Germinal center (tissue), 1 donor: ENCODE data around the gene RBMS1.

Experiments used
- DNase-seq: peaks from one replicate; pipeline ENCODE4 v3.0.0; 2012; ENCODE audit warnings: mixed read lengths, low spot score

RBMS1 gene

DNA sequence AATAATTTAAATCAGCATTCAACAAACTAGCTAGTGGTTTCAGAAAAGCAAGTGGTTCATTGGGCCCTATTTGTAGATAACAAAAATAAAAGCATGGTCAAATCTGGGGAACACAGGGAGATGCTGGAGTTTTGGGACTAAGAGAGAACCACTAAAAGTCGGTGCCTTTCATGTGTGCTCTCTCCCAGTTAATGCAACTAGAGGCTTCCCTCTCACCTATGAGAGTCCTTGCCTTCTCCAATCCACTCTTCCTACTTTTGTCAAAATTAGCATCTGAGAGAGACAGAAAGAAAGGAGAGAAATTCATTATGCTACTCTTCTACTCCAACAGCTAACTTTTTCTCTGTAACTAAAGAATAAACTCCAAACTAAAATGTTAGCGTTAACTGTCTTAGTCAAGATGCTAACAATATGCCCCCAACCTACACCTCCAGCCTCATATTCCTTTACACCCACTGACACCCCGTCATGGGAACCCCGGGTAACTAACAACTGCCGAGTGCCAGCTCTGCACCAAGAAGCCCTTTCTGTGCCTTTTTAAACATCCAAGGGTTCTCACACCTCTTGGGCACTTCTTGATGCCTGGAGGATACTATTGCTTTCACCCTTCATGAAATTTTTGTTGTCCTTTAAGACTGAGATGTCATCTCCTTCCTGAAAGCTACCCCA is 133.4 kb downstream of the RBMS1 start:
- DNase-seq = no peak

DNA sequence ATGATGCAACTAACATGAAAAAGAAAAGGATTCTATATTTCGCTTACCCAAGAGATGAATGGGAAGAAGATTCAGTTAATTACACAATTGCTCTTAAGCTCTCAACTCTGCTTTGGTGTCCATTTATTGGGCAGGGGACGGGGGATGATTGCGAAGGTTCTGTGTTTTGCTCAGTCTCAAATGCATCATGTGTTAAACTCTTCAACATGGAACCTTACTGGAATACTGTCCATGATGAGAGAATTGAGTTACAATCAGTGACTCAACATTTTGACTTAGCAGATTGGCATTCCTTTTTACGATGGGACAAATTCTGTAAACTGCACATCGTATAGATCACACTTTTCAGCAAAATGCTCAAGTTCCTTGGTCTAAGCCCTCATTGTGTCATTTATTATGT is 135.6 kb downstream of the RBMS1 start:
- DNase-seq = no peak

DNA sequence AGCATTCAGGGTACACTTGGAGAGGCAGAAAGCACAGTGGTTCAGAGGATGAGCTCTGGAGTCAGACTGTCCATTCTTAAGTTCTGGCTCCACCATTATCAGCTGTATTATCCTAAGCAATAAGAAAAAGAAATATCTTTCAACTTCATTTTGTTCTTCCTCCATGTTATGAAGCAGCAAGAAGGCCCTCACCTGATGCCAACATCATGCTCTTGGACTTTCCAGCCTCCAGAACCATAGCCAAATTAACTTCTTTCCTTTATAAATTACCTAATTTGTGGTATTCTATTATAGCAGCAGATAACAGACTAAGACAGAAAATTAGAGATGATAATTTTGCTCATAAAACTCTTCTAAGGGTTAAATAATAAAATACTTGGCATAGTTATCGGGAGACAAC is 137.1 kb downstream of the RBMS1 start:
- no peak for DNase-seq

DNA sequence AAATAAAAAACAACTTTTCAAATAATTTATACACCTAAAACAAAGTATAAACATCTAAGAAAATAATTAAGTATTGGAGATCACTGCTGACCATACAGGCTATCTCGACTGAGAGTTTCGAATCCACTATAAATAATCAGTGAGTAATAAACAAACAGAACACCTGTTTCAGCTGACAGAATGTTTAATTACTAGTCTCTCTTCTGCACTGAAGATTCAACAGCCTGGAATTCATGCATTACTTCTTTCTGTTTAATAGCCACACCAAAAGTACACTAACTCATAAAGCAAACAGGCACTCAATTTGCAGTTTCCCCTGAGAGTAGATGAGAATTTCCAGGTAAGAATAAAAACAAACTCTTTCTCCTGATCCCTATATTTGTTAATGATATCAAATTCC is 138.5 kb downstream of the RBMS1 start:
- no peak for DNase-seq

DNA sequence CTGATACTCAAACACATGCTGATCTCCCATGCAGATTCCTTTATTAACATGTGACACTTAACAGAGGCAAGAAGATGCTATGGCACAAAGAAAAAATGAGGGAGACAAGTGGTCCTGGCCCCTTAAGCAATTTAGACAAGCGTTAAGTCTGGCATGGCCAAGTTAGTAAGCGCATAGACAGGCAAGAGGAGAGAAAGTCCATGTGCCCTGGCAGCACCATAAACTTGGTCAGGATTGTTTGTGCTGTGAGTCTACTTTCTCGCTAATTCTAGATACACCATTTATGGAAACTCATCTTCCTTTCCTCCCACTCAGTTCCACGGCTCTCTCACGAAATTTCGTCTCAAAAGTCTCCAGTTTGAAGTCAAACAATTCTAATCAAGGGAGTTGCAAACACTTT is 138.9 kb downstream of the RBMS1 start:
- no peak for DNase-seq

DNA sequence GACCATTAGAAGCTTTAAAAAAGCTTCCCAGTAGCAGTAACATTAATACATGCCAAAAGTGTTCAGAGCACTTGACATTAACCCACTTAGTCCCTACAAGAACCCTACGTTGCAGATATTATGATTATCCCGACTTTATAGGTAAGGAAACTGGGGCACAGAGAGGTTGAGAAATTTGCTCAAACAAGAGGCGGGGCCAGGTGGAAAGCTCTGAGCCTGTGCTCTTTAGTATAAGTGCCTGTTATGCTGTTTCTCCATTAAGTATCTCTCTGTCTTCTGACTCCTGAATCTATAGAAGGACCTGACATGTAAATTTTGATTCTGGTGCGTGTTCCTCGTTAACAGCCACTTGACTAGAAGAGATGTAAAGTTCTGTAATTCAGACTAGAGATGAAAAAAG is 139.8 kb downstream of the RBMS1 start:
- no peak for DNase-seq

DNA sequence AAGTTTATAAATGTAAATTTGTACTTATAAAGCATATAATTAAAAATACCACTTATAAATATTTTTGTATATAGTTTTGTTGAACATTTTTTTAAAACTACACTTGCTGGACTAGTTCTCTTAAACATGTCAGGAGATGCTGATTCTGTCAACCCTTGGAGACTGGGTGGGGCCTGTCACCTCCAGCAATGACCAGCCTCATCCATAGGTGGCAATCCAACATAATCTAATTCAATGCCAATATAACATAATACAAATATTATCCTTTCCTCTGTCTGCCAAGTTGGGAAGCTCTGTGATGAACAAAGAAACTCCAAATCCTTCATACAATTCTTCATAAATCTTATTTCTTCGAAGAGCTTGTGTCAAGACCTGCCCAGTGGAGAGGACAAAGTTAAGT is 140.4 kb downstream of the RBMS1 start:
- no peak for DNase-seq

DNA sequence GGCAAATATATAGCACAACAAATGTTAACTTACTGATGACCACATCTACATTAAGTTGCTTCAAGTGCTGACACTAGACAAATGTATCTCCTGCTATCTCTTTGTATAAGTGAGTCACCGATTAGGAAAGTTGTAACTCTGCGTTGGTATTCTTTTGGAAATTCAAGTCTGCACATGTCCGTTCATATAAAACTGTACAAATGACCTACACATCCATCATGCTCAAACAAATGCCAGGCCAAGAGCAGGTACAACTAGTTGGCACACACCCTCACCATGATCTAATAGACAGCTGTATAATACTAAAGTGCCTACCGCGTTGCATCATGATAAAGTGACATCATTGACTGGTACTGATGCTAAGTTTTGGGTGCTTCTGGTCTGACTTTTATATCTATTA is 141.1 kb downstream of the RBMS1 start:
- DNase-seq = no peak

DNA sequence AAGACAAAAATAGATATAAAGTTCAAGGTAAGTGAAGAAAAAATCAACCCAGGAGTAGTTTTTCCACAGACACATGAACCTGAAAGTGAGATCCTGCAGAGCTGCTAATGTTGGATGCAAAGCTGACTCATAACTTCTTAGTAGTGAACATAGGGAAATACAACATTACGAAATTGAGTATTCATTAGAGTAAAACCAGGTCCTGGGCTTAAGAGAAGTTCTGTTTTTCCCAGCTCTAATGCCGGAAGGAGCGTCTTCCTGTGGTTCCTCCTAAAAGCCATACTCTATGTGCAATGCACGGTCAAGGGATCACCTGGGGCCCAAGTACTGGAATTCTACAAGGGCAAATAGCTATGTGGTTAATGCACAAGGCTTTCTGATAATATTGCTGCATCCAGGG is 141.7 kb downstream of the RBMS1 start:
- DNase-seq = no peak

DNA sequence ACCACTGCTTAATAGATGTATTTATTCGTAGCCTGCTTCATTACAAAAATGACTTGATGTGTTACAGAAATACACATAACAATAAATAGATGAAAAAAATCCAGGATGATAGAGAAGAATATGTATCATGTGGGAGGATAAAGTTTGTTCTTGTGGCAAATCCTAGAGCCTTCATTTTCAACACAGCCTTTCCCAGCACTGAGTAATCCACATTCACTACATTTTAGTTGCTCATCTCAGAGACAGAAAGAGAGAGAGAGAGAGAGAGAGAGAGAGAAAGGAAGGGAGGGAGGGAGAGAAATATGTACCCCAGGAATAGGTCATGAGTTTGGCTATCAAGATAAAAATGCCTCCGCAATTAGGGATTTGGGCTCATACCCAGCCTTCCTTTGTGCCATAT is 144.3 kb downstream of the RBMS1 start:
- DNase-seq = no peak

DNA sequence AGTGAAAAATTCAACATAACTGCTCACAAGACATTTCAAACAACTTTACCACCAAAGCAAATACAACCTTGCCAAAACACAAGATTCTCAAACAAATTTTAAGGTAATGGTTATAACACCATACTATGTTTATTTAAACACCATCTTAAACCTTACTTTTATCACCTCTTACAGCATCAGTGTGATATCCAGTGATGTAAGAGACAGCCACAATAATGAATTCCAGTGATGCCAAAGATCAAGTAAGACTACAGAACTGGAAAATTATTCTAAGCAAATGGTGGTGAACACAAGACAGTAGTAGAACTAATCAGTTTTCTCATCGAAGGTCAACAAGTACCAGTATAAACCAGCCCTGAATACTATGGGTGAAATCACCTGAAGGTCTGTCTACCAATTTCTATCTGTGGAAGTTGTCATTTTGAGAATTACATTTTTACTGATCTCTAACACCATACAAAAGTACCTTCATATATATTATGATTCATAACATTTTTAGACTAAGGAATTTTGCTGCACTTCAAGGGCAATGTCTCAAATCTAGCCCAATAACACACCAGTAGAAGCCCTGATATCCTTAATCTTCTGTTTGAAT is 146.2 kb downstream of the RBMS1 start:
- no peak for DNase-seq

DNA sequence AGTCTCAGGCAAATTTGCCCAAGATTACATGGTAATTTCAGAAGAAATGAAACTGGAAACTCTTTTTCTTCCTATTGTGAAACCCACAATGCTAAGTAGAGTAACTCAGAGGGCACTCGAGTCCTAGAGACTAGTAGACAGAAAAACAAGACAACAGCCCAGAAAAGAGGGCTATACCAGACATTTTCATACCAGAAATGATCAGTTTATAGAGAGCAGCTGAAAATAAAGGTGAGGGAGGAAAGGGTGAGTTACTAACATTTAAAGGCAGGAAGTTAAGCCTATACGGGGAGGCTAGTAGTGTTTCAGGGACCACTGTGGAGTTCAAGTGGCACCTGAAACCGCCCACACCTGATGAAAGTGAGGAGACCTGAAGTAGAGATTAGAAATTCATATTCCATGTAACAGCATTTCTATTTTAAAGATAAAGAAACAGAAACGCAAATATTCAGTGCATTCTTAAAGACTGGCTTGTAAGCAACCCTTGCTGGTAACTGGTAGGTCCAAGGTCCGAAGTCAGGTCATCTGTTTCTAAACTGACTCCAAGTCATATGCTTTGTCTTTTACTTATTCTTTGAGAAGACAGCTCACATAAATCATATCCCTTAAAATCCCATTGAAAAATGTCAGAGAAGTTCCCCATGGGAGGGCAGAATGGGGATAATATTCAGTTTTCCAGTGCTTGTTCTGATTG is 148.4 kb downstream of the RBMS1 start:
- no peak for DNase-seq

DNA sequence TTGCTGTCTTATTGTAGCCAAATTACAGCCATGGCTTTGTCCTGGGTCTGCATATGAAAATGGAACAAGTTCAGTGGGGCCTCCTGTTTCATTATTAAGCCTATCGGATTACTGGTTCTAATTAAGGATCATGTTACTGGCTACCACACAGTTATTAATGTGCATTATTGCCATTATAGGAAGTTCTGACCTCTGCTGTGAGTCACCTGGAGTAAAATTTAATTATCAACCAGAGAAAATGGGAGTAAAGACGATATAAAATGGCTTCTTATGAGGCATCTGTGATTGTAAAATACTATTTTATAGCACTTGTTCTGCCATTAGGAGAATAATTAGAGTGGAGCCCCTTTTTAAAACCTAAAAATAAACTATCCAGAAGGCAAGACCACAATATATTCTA is 150.2 kb downstream of the RBMS1 start:
- DNase-seq = no peak

DNA sequence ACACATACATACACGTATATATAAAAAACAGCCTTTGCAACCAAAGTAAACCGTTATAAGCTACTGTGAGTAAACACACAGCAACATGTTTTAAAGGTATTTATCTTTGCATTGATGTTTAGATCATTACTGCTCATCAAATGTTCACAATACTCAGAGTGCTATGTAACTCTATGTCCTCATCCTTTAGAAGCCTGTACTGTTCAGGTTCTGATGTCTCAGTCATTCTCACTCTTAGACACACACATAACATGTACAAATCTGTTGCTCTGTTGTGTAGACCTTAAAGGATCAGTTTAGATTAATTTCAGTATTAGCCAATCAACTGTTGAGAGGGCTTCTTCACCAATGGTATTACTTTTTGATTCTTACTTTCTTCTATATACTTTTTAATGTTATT is 153.9 kb downstream of the RBMS1 start:
- no peak for DNase-seq

DNA sequence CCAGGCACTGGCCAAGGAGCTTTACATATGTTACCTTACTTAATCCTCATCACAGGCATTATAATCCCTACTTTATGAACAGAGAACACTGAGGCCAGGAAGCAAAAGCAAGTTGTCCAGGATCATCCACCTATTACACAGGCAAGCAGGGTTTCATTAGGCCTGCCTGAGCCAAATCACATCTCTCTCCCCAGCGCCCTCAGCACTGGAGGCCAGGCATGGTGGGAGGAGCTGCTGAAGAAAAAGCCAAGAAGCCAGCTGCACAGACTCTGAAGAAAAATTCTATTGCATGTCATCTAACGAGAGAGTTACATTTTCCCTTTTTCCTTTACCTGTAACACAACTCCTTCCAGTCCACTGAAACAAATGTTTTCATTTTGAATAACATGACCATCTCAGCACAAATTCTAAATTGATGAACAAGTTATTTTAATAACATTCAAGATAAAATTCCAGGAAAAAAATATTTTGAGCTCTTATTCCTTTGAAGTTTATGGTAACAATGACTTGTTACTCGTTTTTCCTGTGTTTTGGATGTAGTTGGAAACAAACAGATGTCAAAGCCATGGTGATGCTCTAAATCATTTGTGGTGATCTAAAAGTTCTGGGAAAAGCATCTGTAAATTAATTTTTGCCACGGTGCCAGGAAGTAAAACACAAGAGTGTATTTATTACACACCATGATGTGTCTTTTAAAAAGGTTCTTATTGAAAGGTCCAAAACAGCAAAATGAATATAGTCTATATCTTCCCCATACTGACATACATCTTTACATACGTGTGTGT is 154.5 kb downstream of the RBMS1 start:
- DNase-seq = no peak

DNA sequence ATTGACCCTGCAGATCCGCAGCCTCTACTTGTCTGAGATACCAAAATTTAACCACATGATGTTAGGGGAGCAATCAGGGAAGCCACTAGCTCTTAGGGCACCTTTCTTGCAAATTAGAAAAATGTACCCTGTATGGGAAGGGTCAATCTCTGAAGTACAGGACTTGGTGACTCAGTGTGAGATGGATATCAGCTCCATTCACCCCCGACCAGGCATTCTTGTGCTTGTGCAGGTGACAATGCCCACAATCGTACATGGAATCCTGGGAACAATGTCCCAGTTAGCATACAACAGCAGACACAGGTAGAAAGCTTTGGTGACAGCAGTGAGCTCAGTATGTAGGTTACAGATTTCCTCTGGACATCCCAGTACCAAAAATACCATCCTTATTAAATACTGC is 155.9 kb downstream of the RBMS1 start:
- DNase-seq = no peak

DNA sequence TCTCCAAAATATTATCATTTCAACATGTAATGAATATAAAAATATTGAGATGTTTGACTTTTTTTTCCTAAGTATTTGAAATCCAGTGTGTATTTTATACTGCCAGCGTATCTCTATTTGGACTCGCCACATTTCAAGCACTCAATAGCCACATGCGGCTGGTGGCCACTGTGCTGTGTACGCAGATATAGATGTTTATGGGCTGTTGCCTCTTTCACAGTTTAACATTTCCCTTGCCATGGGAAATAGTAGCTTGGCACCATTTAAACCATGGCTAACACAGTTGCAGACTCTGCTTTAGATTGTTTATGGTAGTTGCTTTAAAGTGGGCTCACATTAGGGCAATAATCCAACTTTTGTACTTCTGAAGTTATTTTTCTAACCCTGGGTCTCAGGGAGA is 157.0 kb downstream of the RBMS1 start:
- DNase-seq = no peak

DNA sequence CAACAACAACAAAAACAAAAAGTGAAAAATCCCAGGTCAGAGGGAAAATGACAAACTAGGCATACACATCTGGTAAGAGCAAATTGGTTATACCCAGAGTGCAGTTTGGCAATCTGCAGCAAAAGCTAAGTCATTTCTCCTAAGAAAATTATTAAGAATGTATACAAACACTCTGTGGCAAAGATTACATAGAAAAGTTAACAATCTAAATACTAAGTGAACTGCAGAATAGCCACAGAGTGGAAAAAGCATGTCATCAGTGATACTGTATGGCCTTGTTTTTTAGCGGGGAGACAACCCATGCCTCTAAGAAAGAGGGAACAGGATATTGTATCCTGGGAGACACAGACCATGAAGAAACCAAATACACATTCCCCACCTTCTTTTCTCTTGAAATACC is 157.5 kb downstream of the RBMS1 start:
- no peak for DNase-seq

DNA sequence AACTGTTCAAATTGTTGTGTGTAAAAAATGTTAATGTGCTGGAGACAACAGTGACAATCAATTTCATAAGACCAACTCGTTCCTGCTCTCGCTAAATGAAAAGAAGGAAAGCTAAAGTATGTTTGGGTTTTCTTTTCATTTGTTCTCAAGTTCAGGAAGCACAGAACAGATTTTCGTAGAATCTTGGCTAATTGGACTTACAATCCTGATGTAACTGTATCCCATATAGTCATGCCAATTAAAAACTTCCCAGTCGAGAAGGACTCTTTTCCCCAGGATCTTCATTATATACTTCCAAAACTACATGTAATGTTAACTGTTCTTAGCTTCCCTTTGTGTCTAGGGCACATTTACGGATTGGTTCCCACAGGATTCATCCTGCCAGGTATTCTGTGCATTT is 158.2 kb downstream of the RBMS1 start:
- no peak for DNase-seq

DNA sequence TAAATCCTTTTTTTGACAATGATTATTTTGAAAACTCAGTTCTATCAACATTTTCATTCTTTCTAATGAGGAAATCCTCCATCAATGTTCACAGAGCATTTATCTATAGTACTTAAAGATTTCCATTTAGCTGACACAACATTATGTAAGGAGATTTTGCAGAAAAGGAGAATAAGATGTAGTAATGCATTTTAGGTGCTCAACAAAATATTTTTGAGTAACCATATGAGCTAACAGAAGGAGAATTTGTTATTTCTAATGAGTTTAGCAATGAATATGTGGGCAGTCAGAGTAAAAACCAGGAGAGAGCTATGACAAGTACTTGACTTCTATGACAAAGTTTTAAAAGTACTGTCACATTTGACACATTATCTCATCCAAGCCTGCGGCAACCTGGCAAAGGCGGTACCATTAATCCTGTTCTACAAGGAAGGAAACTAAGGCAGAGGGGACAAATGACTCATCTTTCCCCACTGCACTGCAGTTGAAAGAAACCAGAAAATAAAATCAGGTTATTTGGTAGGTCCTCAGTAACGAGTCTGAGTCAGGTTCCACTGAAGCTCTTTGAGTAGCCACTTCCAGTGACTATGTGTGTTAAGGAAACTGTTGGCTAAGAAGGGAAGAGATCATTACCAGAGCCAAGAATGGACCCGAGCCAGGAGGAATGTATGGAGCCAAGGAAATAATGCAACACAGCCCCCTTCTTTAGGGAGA is 159.4 kb downstream of the RBMS1 start:
- no peak for DNase-seq

DNA sequence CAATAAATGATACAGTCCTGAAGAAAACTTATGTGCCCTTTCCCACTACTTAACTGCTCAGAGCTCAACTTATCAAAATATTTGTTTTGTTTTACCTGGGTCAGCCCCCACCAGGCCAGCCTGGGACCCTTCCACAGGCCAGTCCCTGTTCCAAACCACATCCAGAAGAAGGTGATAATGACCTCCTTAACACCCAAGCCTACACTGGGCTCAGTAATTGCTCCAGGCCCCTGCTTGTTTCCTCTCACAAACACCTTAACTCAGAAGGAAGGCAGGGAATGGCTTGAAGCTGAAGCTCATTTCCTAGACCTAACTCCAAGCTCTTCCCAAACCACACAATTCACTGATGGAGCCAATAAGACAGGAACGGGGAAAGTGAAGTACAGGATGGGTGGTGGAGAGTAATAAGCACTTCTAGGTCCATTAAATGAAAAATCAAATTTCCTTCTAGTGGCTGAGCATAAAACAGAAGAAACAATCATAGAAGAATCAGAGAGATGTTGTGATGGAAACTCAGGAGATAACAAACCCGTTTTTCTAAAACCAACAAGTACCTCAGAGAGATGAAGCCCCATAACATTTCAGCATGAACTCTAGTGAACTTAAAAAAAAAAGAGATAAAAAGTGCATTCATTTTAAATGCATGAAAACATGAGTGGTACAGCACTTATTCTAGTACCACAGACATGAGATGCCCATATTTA is 160.1 kb downstream of the RBMS1 start:
- no peak for DNase-seq

DNA sequence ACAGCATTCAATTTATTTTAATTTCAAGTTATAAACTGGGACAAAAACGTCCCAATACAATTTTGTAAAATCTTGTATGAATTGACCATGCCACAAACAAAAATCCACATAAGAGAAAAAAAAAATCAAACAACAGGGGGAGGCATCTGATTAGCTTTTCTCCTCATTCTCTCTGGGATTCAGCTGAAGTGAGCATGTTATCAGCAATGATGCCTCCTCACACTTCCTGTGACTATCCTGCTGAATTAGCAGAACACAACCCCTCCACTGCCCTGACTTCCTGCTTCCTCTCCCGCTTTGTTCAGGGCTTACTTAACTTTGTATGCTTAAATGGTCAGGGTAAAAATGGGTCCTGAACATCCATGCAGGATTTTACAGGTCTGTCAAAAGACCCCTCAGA is 161.3 kb downstream of the RBMS1 start:
- no peak for DNase-seq
